ENCODE data around the gene KREMEN2. TPM values are rescaled to one million over a fixed set of nuclear protein-coding genes. Genes with fewer than 3 reads are reported as not detected.

Gene KREMEN2
- total RNA-seq, 4 donors from 2014 or later: 0.19 to 3.9 (median 2.1) TPM; not detected in 1

- peaks cover 32 to 77% (median 39%) of the 10 kb centered on the region in 3 donors for H3K4me1 ChIP-seq
- H3K27ac ChIP-seq: no peak overlapping the region
- TF ChIP-seq CTCF (IDR thresholded peaks at IDR 0.05) (no peak), POLR2A (IDR thresholded peaks at IDR 0.05) (no peak)
- intact Hi-C loops (cut with DNase I): no loop called here
- H3K9me3 ChIP-seq: no peaks in the 10 kb centered on the region
- H3K27me3 ChIP-seq: peaks cover 18 to 99% (median 47%) of the 10 kb centered on the region in 4 donors
- no peaks in the 10 kb centered on the region for H3K36me3 ChIP-seq
- DNase-seq: no peak
- H3K4me3 ChIP-seq: peak overlapping the region; percentile 17 to 65 (median 33)
- 0% methylated on average over 2 of the region's 40 CpGs; no CpG with 5 or more reads in 1 of the 2 donors for WGBS, 2 donors
Observed at GRCh38 chr16:2963074-2963722, 877 bp upstream of the KREMEN2 start.

GRCh38 chr16:2964475-2965336 lies 631 bp downstream of the KREMEN2 start:
- Histone ChIP-seq H3K9me3 (no peaks in the 10 kb centered on the region), H3K4me1 (peaks cover 42 to 83% (median 50%) of the 10 kb centered on the region in 3 donors), H3K27me3 (peaks cover 18 to 90% (median 47%) of the 10 kb centered on the region in 4 donors), H3K27ac (no peak overlapping the region), H3K36me3 (no peaks in the 10 kb centered on the region), H3K4me3 (peak overlapping the region; percentile 20 to 65 (median 33))
- WGBS, 2 donors: 0% methylated on average over 6 of the region's 68 CpGs; no CpG with 5 or more reads in 1 of the 2 donors
- no peak for DNase-seq
- intact Hi-C loops (cut with DNase I): no loop called here
- TF ChIP-seq CTCF (IDR thresholded peaks at IDR 0.05) (no peak), POLR2A (IDR thresholded peaks at IDR 0.05) (no peak)

GRCh38 chr16:2966043-2966807 lies 2.1 kb downstream of the KREMEN2 start:
- intact Hi-C loops (cut with DNase I): no loop called here
- no peaks in the 10 kb centered on the region for H3K9me3 ChIP-seq
- DNase-seq: no peak
- H3K4me1 ChIP-seq: peaks cover 49 to 99% (median 64%) of the 10 kb centered on the region in 3 donors
- H3K27me3 ChIP-seq: peaks cover 18 to 74% (median 47%) of the 10 kb centered on the region in 4 donors
- no peak overlapping the region for H3K27ac ChIP-seq
- H3K36me3 ChIP-seq: no peaks in the 10 kb centered on the region
- TF ChIP-seq CTCF (IDR thresholded peaks at IDR 0.05): no peak
- TF ChIP-seq POLR2A (IDR thresholded peaks at IDR 0.05): no peak
- WGBS, 2 donors: 53 to 73% methylated on average over 4 to 6 of the region's 39 CpGs
- H3K4me3 ChIP-seq: peak overlapping the region in 2 of 4 donors; percentile 27 to 53

- no peak for DNase-seq
- peak overlapping the region in 2 of 4 donors; percentile 27 to 53 for H3K4me3 ChIP-seq
- TF ChIP-seq POLR2A (IDR thresholded peaks at IDR 0.05) (no peak), CTCF (IDR thresholded peaks at IDR 0.05) (no peak)
- no peaks in the 10 kb centered on the region for H3K36me3 ChIP-seq
- no peaks in the 10 kb centered on the region for H3K9me3 ChIP-seq
- intact Hi-C loops (cut with DNase I): no loop called here
- no peak overlapping the region for H3K27ac ChIP-seq
- peaks cover 18 to 69% (median 47%) of the 10 kb centered on the region in 4 donors for H3K27me3 ChIP-seq
- H3K4me1 ChIP-seq: peaks cover 49 to 96% (median 66%) of the 10 kb centered on the region in 3 donors
- 76% methylated on average over 14 of the region's 46 CpGs; no CpG with 5 or more reads in 1 of the 2 donors for WGBS, 2 donors
Observed at GRCh38 chr16:2966808-2967191, 2.7 kb downstream of the KREMEN2 start.

Data from esophagus squamous epithelium (tissue), 5 donors.